ENCODE data around the gene FBXW7.

Gene FBXW7

GRCh38 chr4:152463562-152463961 lies 72.3 kb downstream of the FBXW7 start:
- DNase-seq = no peak

GRCh38 chr4:152462695-152463094 lies 73.2 kb downstream of the FBXW7 start:
- no peak for DNase-seq

GRCh38 chr4:152462047-152462446 lies 73.8 kb downstream of the FBXW7 start:
- no peak for DNase-seq

DNA sequence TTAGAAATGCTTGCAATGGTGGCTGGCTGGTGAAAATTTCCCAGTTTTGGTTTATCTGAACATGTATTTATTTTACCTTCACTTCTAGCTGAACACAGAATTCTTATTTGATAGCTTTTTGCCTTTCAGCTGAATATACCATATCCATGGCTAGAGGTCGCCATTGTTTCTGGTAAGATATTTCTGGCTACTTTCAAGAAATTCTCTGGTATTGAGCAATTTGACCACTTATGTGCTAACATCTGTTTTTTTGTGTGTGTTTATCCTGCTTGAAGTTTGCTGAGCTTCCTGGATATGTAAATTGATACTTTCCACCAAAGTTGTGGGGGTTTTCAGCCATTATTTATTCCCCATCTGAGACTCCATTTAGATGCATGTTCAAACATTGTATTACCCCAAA lies 75.4 kb downstream of the FBXW7 start:
- no peak for DNase-seq

GRCh38 chr4:152459326-152459725 lies 76.6 kb downstream of the FBXW7 start:
- DNase-seq = no peak

DNA sequence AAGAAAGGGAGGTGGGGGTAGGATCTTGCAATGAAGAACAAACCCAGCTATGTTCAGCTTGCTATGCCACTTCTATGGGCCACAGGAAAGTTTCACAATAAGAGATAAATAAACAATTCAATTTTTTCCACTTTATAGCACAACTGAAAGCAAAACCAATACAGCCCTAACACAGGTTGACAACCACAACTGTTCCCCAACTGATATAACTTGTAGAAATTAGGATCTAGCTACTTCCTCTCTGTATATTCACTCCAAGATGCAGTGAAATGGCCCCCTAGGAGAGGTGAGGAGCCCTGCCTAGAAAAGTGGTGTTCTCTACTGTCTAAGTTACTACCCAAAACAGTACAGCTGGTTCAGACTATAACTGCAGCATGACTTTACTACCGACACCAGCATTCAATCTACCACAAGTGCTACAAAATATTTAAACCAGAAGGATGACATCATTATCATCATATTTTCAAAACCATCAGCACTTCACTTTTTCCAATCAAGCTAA lies 77.0 kb downstream of the FBXW7 start:
- no peak for DNase-seq

DNA sequence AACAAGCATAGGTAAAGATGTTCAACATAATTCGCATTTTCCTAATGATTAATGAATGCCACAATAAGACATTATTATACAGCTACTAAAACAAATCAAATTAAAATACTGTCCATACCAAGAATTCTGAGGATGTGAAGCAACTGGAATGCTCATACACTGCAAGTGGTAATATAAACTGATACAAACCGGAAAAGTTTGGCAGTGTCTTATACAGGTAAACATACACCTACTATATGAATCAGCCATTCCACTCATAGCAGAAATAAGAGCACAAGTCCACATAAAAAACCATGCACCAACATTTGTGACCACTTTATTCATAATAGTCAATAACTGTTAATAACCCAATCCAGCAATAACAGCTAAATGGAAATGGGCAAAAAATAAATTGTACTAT lies 79.3 kb downstream of the FBXW7 start:
- DNase-seq = no peak

GRCh38 chr4:152455311-152455710 lies 80.6 kb downstream of the FBXW7 start:
- no peak for DNase-seq

DNA sequence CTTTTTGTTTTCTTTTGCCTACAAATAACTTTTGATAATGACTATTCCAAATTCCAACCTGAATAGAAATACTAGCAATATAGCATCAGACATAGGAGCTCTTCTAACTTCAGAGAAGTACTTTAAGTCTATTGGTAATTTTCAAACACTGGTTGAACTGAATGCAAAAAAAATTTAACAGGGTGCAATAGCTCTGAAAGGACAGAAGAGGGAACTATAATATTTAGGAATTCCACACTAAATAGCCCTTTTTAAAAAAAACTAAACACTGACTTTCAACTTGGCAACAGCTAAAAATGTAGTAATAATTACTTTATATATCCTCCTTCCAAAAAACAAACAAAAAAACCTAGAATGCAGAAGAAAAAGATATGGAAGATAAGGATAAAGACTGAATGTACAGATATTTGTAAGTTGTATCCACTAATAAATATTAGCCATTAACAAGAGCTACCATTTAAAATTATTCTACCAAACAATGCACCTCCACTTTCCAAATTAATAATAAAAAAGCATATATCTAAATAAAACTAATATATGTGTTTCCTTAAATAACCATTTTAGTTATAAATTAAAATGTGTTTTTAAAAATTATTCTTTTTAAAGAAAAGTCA lies 81.4 kb downstream of the FBXW7 start:
- DNase-seq = no peak

- no peak for DNase-seq
These were observed 84.4 kb downstream of the FBXW7 start for GRCh38 chr4:152451496-152451895.

GRCh38 chr4:152448854-152449253 lies 87.0 kb downstream of the FBXW7 start:
- DNase-seq = no peak

DNA sequence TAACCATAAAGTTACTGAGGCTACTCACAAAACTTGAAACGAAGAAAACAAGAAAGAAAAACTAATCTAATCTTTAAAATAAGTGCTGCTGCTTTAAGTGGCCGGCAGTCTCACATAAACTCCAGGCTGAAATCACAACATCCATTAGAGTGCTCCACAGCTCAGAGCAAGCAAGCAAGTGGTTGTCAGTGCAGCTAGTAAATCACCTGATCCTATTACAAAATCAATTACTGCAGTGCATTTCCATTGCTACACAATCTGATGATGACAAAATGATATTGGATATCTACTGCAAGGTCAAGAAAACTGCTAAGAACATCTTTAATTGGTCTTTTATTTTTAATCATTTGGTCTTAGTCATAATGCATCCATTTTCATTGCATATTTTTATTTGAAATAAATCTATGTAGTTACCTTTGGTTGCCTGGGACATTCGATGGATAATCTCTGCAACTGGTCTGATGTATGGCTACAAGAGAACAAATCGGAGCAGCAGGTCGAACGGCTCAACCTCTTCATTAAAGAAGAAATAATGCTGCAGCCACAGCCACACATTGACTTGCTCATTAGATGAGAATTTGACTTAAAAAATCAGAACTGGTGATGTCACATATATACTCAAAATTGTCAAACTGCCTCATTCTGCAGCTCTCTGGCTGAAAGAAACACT lies 87.7 kb downstream of the FBXW7 start:
- DNase-seq = no peak

DNA sequence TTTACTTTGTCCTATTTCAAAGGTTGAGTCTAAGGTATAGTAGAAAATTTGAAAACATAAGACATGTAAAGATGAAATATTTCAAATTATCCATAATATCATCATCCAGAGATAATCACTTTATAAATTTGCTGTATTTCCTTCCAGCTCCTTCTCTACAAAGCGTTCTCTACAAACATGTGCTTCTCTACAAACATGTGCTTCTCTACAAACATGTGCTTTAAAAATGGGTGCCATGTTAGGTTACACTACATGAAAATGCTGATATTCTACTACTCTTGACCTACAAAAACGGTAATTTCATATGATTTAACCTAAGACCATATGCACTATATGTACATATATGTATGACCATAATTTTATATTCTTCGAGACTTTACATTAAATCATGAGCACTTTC lies 92.0 kb downstream of the FBXW7 start:
- no peak for DNase-seq

DNA sequence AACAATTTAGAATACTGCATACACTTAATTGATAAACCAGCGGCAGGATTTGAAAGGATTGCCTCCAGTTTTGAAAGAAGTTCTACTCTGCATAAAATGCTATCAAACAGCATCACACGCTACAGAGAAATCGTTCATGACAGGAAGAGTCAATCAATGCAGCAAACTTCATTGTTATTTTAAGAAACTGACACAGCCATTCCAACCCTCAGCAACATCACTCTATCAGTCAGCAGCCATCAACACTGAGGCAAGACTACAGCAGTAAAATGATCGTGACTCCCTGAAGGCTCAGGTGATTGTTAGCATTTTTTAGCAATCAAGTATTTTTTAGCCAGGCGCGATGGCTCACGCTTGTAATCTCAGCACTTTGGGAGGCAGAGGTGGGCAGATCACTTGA lies 98.3 kb downstream of the FBXW7 start:
- DNase-seq = no peak

DNA sequence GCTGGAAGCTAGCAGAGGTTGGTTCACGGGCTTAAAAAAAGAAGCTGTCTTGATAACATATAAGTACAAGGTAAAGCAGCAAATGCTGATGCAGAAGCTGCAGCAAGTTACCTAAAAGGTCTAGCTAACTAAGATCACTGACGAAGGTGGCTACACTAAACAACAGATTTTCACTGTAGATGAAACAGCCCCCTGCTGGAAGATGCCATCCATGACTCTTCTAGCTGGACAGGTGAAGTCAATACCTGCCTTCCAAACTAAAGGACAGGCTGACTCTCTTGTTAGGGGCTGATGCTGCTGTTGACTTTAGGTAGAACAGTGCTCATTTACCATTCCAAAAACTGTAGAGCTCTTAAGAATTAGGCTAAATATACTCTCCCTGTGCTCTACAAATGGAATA lies 99.5 kb downstream of the FBXW7 start:
- DNase-seq = no peak

- DNase-seq = no peak
These were observed 101.9 kb downstream of the FBXW7 start for GRCh38 chr4:152434011-152434410.

DNA sequence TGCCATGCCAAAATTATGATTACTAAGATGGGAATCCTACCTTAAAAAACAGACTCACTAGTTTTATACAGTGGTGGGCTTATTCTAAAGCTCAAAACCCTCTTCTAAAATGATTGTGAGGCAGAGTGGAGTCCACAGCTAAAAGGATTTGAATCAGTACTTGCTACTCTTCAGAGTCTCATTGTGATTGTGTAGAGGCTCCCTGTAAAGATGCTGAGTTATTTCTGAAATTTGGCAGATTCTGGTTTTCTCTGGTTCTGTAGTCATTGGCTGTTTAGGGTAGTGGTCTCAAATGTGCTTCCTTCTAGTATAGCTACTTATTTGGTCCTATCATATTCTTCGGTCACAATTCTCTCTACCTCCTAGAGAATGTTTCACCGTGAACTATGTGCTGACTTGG lies 104.1 kb downstream of the FBXW7 start:
- no peak for DNase-seq

GRCh38 chr4:152431291-152431690 lies 104.6 kb downstream of the FBXW7 start:
- DNase-seq = no peak

- no peak for DNase-seq
These were observed 105.4 kb downstream of the FBXW7 start for GRCh38 chr4:152430507-152430906.

DNA sequence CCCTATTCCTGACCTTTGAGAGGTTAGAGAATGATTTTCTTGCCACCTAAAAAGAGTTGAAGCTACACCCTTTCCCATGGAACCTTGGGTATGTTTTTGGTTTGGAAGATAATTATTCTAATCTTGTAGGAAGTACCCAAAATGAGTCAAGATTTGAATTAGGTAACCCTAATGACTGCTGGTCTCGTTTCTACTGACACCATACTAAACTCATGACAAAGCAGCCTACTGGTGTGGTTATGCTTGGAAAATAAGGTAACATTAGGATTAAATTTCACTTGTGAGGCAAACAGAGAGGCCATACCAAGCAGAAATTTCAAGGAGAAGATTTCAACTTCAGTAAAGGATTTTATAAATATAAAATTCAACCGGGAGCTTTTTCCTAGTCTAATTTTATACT lies 107.9 kb downstream of the FBXW7 start:
- DNase-seq = no peak

- no peak for DNase-seq
These were observed 110.9 kb downstream of the FBXW7 start for GRCh38 chr4:152424977-152425376.

GRCh38 chr4:152424396-152424795 lies 111.5 kb downstream of the FBXW7 start:
- no peak for DNase-seq

GRCh38 chr4:152422817-152423320 lies 113.0 kb downstream of the FBXW7 start:
- no peak for DNase-seq

DNA sequence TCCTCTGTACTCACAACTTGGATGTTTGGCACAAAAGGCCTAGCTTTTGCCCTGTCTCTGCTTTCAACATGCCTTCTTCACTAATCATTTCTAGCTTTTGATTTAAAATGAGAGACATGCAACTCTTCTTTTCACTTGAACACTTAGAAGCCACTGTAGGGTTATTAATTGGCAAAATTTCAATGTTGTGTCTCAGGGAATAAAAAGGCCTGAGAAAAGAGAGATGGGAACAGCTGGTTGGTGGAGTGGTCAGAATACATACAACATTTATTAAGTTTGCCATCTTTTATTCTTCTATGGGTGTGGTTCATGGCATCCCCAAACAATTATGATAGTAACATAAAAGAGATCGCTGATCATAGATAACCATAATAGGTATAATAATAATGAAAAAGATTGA lies 114.3 kb downstream of the FBXW7 start:
- no peak for DNase-seq

GRCh38 chr4:152419809-152420208 lies 116.1 kb downstream of the FBXW7 start:
- DNase-seq = no peak
